Suprapubic skin (tissue), 3 donors: Measurements from ENCODE around the gene SMPX.

Source experiments
- POLR2A ChIP-seq, 2 donors: fragments of 450-650 bp; IDR thresholded peaks; one replicate each; pipeline ENCODE4 v1.6.1; 2017; ENCODE audit warnings: antibody characterized with exemption in 2 of 2, mild to moderate bottlenecking in 2 of 2, moderate library complexity in 2 of 2
- TF ChIP-seq, protein P1 (sequence below), 2 donors: fragments of 200-600 bp in 1 of 2; fragments of 450-650 bp in 1 of 2; sonication (generic) in 1 of 2; IDR thresholded peaks; one replicate each; pipeline ENCODE4 v1.5.1; 2016 to 2019; ENCODE audit warnings: antibody characterized with exemption in 2 of 2, mild to moderate bottlenecking in 1 of 2, moderate library complexity in 1 of 2

GRCh38 chrX:21798677-21799219 is 40.8 kb upstream of the SMPX start:
- TF ChIP-seq, protein P1, sequence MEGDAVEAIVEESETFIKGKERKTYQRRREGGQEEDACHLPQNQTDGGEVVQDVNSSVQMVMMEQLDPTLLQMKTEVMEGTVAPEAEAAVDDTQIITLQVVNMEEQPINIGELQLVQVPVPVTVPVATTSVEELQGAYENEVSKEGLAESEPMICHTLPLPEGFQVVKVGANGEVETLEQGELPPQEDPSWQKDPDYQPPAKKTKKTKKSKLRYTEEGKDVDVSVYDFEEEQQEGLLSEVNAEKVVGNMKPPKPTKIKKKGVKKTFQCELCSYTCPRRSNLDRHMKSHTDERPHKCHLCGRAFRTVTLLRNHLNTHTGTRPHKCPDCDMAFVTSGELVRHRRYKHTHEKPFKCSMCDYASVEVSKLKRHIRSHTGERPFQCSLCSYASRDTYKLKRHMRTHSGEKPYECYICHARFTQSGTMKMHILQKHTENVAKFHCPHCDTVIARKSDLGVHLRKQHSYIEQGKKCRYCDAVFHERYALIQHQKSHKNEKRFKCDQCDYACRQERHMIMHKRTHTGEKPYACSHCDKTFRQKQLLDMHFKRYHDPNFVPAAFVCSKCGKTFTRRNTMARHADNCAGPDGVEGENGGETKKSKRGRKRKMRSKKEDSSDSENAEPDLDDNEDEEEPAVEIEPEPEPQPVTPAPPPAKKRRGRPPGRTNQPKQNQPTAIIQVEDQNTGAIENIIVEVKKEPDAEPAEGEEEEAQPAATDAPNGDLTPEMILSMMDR (IDR thresholded peaks at IDR 0.05): no peak
- no peak for TF ChIP-seq POLR2A (IDR thresholded peaks at IDR 0.05)
